Cardiac fibroblast (primary cell): ENCODE data around the gene CASP1.
A peak's percentile ranks its signal among the peaks of the same experiment; 100 is the strongest.

Experiments used
- DNase-seq, 2 donors: peaks; one replicate each; pipeline versions ENCODE4 v3.0.0 to v3.0.0-alpha.2; 2010; ENCODE audit warnings: low read depth in 2 of 2
- H3K4me3 ChIP-seq, 2 donors: replicated peaks in 1 of 2; 1 replicate in 1 of 2; 2 replicates in 1 of 2; pipeline ENCODE4 v1.5.1; 2011; ENCODE audit warnings: low read depth in 2 of 2, low read length in 2 of 2, mild to moderate bottlenecking in 2 of 2, moderate library complexity in 1 of 2
- CTCF ChIP-seq: IDR thresholded peaks from one replicate; pipeline ENCODE4 v1.5.1; 2011; ENCODE audit warnings: low read depth, mild to moderate bottlenecking, low read length, inconsistent platforms

Gene CASP1

GRCh38 chr11:105000167-105000566 is 34.8 kb downstream of the CASP1 start:
- H3K4me3 ChIP-seq, result no peak overlapping the region
- DNase-seq, result peak in 1 of 2 donors; percentile 20
- TF ChIP-seq CTCF, result peak; percentile 19

- H3K4me3 ChIP-seq, result no peak overlapping the region
- no peak for DNase-seq
- TF ChIP-seq CTCF, result no peak
These were observed 35.2 kb downstream of the CASP1 start for GRCh38 chr11:104999721-105000120.

- TF ChIP-seq CTCF, result peak; percentile 39
- DNase-seq, result peak; percentile 59 to 75
- no peak overlapping the region for H3K4me3 ChIP-seq
These were observed 37.7 kb downstream of the CASP1 start for GRCh38 chr11:104997288-104997687.

GRCh38 chr11:104995001-104995408 is 39.9 kb downstream of the CASP1 start:
- TF ChIP-seq CTCF, result no peak
- DNase-seq, result no peak
- H3K4me3 ChIP-seq, result no peak overlapping the region

- TF ChIP-seq CTCF, result no peak
- H3K4me3 ChIP-seq, result no peak overlapping the region
- DNase-seq, result no peak
These were observed 42.2 kb downstream of the CASP1 start for GRCh38 chr11:104992781-104993180.

- no peak overlapping the region for H3K4me3 ChIP-seq
- DNase-seq, result no peak
- TF ChIP-seq CTCF, result no peak
These were observed 43.0 kb downstream of the CASP1 start for GRCh38 chr11:104991994-104992393.

- no peak for DNase-seq
- H3K4me3 ChIP-seq, result no peak overlapping the region
- TF ChIP-seq CTCF, result no peak
These were observed 50.1 kb downstream of the CASP1 start for GRCh38 chr11:104984808-104985207.
